ENCODE data around the gene DOHH. TPM values are rescaled to one million over a fixed set of nuclear protein-coding genes. Genes with fewer than 3 reads are reported as not detected.
"Not testable (repeated sequence)": the region's sequence is repeated elsewhere in the genome, so short reads cannot be mapped to it uniquely, and the experiment has no call there.

DOHH gene
- total RNA-seq, 1 donor from 2014 or later: 19.7 TPM

DNA sequence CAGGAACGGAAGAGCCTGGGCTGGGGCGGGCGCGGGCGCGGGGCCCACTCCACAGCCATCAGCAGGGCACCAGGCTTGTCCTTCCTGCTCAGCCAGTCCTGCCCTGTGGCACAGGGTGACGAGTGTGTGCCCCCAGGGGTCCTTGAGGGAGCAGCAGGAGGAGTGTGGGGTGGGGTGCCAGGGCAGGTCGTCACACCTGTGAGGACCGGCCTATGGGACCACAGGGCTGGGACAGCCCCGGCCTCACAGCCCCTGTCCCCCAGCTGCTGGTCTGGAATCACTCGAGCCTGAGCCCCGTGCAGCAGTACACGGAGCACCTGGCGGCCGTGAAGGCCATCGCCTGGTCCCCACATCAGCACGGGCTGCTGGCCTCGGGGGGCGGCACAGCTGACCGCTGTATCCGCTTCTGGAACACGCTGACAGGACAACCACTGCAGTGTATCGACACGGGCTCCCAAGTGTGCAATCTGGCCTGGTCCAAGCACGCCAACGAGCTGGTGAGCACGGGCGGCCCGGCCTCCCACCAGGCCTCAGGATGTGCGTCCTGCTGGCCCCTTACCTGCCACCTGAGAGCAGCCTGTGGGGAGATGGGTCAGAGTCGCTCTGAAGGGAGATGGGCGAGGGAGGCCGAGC is 31.8 kb upstream of the DOHH start:
- H3K4me1 Mint-ChIP-seq (ENCODE audit: low read depth): no peaks in the 10 kb centered on the region
- intact Hi-C loops (cut with micrococcal nuclease): no loop called here
- H3K9me3 Mint-ChIP-seq: no peaks in the 10 kb centered on the region
- peaks cover 31% of the 10 kb centered on the region for H3K36me3 Mint-ChIP-seq (ENCODE audit: low read depth)
- H3K27ac Mint-ChIP-seq: no peak overlapping the region
- DNase-seq (ENCODE audit: low spot score): no peak
- no peaks in the 10 kb centered on the region for H3K27me3 Mint-ChIP-seq (ENCODE audit: low read depth)
- H3K4me3 Mint-ChIP-seq (ENCODE audit: low read depth): no peak overlapping the region

DNA sequence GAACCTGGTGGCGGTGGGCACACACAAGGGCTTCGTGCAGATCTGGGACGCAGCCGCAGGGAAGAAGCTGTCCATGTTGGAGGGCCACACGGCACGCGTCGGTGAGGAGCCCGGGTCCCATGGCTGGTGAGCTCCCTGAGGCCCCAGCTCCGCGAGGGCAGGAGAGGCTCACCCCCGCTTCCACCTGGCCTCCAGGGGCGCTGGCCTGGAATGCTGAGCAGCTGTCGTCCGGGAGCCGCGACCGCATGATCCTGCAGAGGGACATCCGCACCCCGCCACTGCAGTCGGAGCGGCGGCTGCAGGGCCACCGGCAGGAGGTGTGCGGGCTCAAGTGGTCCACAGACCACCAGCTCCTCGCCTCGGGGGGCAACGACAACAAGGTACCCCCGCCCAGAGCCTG is 31.2 kb upstream of the DOHH start:
- H3K4me3 Mint-ChIP-seq (ENCODE audit: low read depth): no peak overlapping the region
- no peaks in the 10 kb centered on the region for H3K27me3 Mint-ChIP-seq (ENCODE audit: low read depth)
- H3K4me1 Mint-ChIP-seq (ENCODE audit: low read depth): no peaks in the 10 kb centered on the region
- no peak overlapping the region for H3K27ac Mint-ChIP-seq
- intact Hi-C loops (cut with micrococcal nuclease): no loop called here
- DNase-seq (ENCODE audit: low spot score): no peak
- peaks cover 35% of the 10 kb centered on the region for H3K36me3 Mint-ChIP-seq (ENCODE audit: low read depth)
- H3K9me3 Mint-ChIP-seq: no peaks in the 10 kb centered on the region

DNA sequence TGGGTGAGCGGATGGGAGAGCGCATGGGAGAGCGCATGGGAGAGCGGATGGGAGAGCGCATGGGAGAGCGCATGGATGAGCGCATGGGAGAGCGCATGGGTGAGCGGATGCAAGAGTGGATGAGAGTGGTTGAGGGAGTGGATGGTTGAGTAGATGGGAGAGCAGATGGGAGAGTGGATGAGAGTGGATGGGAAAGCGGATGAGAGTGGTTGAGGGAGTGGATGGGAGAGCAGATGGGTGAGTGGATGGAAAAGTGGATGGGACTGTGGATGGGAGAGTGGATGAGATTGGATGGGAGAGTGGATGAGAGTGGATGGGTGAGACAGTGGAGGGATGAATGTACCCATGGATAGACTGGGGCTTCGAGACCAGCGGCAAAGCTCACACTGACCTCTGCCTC is 29.9 kb upstream of the DOHH start:
- Mint-ChIP-seq H3K27me3 (ENCODE audit: low read depth) (no peaks in the 10 kb centered on the region), H3K9me3 (no peaks in the 10 kb centered on the region), H3K36me3 (ENCODE audit: low read depth) (peaks cover 38% of the 10 kb centered on the region), H3K4me1 (ENCODE audit: low read depth) (no peaks in the 10 kb centered on the region), H3K27ac (no peak overlapping the region), H3K4me3 (ENCODE audit: low read depth) (no peak overlapping the region)
- intact Hi-C loops (cut with micrococcal nuclease): no loop called here
- DNase-seq (ENCODE audit: low spot score): no peak

DNA sequence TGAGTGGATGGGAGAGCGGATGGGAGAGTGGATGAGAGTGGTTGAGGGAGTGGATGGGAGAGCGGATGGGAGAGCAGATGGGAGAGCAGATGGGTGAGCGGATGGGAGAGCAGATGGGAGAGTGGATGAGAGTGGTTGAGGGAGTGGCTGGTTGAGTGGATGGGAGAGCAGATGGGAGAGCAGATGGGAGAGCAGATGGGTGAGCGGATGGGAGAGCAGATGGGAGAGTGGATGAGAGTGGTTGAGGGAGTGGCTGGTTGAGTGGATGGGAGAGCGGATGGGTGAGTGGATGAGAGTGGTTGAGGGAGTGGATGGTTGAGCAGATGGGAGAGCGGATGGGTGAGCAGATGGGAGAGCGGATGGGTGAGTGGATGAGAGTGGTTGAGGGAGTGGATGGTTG is 28.8 kb upstream of the DOHH start:
- H3K27me3 Mint-ChIP-seq (ENCODE audit: low read depth); H3K27ac Mint-ChIP-seq; intact Hi-C loops (cut with micrococcal nuclease); H3K4me1 Mint-ChIP-seq (ENCODE audit: low read depth); H3K4me3 Mint-ChIP-seq (ENCODE audit: low read depth); H3K9me3 Mint-ChIP-seq; DNase-seq (ENCODE audit: low spot score): not testable (repeated sequence)
- H3K36me3 Mint-ChIP-seq (ENCODE audit: low read depth): peaks cover 33% of the 10 kb centered on the region

DNA sequence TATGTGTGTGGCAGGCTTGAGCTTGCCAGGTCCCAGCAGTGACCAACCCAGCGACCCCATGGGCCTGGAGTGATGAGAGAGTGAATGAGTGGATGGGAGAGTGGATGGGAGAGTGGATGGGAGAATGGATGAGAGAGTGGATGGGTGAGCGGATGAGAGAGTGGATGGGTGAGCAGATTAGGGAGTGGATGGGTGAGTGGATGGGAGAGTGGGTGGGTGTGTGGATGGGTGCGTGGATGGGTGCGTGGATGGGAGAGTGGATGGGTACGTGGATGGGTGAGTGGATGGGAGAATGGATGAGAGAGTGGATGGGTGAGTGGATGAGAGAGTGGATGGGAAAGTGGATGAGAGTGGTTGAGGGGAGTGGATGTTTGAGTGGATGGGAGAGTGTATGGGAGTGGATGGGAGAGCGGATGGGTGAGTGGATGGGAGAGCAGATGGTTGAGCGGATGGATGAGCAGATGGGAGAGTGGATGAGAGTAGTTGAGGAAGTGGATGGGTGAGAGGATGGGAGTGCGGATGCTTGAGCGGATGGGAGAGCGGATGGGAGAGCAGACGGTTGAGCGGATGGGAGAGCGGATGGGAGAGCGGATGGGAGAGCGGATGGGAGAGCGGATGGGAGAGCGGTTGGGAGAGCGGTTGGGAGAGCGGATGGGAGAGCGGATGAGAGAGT is 28.2 kb upstream of the DOHH start:
- no peak for DNase-seq (ENCODE audit: low spot score)
- H3K27me3 Mint-ChIP-seq (ENCODE audit: low read depth): no peaks in the 10 kb centered on the region
- H3K4me3 Mint-ChIP-seq (ENCODE audit: low read depth): no peak overlapping the region
- H3K9me3 Mint-ChIP-seq: no peaks in the 10 kb centered on the region
- intact Hi-C loops (cut with micrococcal nuclease): no loop called here
- H3K36me3 Mint-ChIP-seq (ENCODE audit: low read depth): peaks cover 29% of the 10 kb centered on the region
- no peak overlapping the region for H3K27ac Mint-ChIP-seq
- no peaks in the 10 kb centered on the region for H3K4me1 Mint-ChIP-seq (ENCODE audit: low read depth)

DNA sequence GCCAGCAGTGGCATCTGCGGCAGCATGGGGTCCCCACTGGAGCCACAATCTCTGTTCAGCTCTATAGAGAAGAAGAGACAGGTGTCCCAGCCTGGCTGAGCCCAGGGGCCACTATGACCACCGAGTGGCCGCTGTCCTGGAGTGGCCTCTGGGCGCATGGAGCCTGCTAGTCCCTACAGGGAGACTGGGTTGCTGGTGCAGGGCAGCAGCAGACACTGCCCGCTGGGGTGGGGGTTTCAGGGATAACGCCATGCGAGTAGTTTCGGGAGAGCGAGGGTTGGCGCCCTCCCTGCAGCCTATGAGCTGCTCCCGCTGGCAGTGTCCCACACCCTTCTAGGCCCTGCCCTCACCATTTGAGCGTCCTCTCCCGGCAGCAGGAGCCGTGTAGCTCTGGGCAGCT is 27.6 kb upstream of the DOHH start:
- H3K9me3 Mint-ChIP-seq: no peaks in the 10 kb centered on the region
- DNase-seq (ENCODE audit: low spot score): no peak
- intact Hi-C loops (cut with micrococcal nuclease): no loop called here
- H3K4me3 Mint-ChIP-seq (ENCODE audit: low read depth): no peak overlapping the region
- H3K4me1 Mint-ChIP-seq (ENCODE audit: low read depth): no peaks in the 10 kb centered on the region
- no peak overlapping the region for H3K27ac Mint-ChIP-seq
- H3K27me3 Mint-ChIP-seq (ENCODE audit: low read depth): no peaks in the 10 kb centered on the region
- peaks cover 23% of the 10 kb centered on the region for H3K36me3 Mint-ChIP-seq (ENCODE audit: low read depth)

DNA sequence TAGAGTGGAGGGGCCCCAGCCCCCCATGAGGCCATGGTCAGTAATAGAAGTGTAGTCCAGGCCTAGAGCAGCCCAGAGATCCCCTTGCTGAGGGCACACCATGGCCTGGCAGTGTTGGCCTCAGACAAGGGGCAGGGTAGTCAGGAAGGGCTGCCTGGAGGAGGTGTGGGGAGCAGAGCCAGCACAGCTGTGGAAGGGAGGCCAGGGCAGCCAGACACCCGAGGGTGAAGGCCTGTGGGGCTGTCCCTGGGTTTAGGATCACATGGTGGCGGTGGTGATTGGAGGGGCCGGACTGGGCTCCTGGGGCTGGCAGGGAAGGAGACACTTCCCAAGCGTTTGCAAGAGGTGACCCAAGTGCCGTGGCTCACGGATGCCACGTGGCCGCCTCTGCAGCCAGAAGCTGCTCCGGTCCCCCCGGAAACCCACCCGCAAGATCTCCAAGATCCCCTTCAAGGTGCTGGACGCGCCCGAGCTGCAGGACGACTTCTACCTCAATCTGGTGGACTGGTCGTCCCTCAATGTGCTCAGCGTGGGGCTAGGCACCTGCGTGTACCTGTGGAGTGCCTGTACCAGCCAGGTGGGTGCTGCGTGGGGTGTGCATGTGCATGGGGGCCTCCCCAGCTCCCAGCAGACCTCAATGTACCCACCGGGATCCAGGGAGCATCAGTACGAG is 26.9 kb upstream of the DOHH start:
- no peak overlapping the region for H3K4me3 Mint-ChIP-seq (ENCODE audit: low read depth)
- intact Hi-C loops (cut with micrococcal nuclease): no loop called here

DNA sequence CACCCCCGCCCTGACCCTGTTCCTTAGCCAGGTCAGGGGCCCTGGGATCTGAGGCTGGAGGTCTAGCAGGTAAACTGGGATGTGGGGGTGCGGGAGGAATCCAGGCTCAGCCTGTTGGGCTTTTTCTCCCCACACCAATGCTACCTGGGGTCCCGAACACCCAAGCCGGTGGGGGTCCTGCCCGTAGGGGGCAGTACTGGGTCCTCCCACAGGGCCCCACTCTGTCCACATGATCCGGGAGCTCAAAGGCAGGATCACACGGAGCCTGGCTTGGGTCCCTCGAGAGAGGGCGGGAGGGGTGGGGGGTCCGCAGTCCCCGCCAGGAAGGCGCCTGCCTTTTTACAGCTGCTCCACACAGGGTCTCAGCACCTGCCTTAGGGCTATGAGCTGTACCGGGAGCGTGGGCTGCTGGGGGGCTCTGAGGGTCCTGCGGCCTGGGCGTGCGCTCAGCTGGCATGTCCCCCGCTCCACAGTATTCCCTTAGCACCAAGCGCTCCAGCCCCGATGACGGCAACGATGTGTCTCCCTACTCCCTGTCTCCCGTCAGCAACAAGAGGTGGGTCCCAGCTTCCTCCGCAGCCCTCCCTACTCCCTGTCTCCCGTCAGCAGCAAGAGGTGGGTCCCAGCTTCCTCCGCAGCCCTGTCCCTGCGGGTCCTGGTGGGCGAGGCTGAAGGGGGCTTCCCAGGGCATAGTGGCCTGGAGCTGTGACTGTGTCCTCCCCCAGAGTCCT is 26.2 kb upstream of the DOHH start:
- no peak overlapping the region for H3K4me3 Mint-ChIP-seq (ENCODE audit: low read depth)
- H3K27ac Mint-ChIP-seq: no peak overlapping the region
- no peaks in the 10 kb centered on the region for H3K9me3 Mint-ChIP-seq
- H3K27me3 Mint-ChIP-seq (ENCODE audit: low read depth): no peaks in the 10 kb centered on the region
- peaks cover 24% of the 10 kb centered on the region for H3K36me3 Mint-ChIP-seq (ENCODE audit: low read depth)
- no peak for DNase-seq (ENCODE audit: low spot score)
- intact Hi-C loops (cut with micrococcal nuclease): no loop called here
- H3K4me1 Mint-ChIP-seq (ENCODE audit: low read depth): no peaks in the 10 kb centered on the region

More for the DNA sequence above, 26.9 kb upstream of the DOHH start:
- Mint-ChIP-seq H3K9me3 (no peaks in the 10 kb centered on the region), H3K27ac (no peak overlapping the region), H3K36me3 (ENCODE audit: low read depth) (peaks cover 20% of the 10 kb centered on the region), H3K4me1 (ENCODE audit: low read depth) (no peaks in the 10 kb centered on the region), H3K27me3 (ENCODE audit: low read depth) (no peaks in the 10 kb centered on the region)
- DNase-seq (ENCODE audit: low spot score): no peak

DNA sequence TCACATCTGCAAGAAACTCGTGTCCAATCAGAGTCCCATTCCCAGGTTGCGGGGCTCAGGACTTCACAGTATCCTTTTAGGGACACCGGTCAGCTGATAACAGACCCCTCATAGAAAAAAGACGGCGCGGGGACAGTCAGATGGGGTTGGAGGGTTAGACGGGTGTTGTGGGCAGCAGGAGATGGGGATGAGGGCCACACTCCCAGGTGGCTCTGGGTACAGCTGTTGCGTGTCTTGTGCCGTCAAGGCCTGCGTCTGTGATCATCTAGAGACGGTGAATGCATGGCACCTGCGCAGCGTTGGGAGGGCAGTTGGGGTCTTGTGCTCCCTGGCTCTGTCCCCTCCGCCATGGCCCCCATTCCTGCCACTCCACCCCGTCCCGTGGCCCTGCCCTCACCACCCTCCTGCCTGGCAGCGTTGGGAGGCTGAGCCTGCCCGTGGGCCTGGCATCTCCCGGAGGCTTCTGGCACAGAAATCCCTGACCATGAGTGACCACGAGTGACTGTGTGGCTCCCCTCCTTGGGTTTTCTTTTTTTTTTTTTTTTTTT is 24.5 kb upstream of the DOHH start:
- no peak for DNase-seq (ENCODE audit: low spot score)
- H3K4me3 Mint-ChIP-seq (ENCODE audit: low read depth): no peak overlapping the region
- H3K27ac Mint-ChIP-seq: no peak overlapping the region
- H3K9me3 Mint-ChIP-seq: no peaks in the 10 kb centered on the region
- intact Hi-C loops (cut with micrococcal nuclease): no loop called here
- H3K4me1 Mint-ChIP-seq (ENCODE audit: low read depth): no peaks in the 10 kb centered on the region
- H3K36me3 Mint-ChIP-seq (ENCODE audit: low read depth): peaks cover 21% of the 10 kb centered on the region
- no peaks in the 10 kb centered on the region for H3K27me3 Mint-ChIP-seq (ENCODE audit: low read depth)

DNA sequence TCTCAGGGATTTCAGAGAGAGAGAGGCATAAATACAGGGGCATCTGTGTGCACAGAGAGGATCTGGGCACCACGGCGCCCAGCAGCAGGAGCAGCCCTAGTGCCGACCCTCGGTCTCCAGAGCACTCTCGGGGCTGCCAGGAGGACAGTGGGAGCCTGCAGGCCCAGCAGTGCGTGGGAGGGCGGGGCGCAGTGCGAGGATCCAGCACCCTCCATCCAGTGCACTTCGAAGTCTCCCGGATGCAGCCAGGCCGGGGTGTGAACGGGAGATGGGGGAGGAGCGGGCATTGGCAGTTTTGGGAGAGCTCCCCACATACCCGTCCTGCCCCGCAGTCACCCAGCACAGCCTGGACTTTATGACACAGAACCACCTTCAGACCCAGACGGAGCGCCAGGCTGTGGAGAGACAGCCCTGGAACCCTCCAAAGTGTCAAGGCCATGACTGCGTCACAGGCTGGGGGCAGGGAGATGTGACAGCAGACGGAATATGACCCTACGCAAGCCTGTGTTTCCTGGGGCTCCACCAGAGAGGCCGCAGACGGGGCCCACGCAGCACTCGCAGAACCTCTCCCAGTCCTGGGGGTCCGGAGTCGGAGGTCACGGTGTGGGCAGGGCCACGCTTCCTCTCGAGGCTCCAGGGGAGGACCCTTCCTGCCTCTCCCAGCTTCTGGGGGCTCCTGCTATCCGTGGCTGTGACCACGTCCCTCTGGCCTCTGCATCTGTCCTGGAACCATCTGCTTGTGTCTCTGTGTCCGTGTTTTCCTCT is 23.8 kb upstream of the DOHH start:
- Mint-ChIP-seq H3K9me3 (no peaks in the 10 kb centered on the region), H3K4me3 (ENCODE audit: low read depth) (no peak overlapping the region), H3K27ac (no peak overlapping the region), H3K4me1 (ENCODE audit: low read depth) (no peaks in the 10 kb centered on the region), H3K27me3 (ENCODE audit: low read depth) (no peaks in the 10 kb centered on the region), H3K36me3 (ENCODE audit: low read depth) (peaks cover 21% of the 10 kb centered on the region)
- no peak for DNase-seq (ENCODE audit: low spot score)
- intact Hi-C loops (cut with micrococcal nuclease): no loop called here

DNA sequence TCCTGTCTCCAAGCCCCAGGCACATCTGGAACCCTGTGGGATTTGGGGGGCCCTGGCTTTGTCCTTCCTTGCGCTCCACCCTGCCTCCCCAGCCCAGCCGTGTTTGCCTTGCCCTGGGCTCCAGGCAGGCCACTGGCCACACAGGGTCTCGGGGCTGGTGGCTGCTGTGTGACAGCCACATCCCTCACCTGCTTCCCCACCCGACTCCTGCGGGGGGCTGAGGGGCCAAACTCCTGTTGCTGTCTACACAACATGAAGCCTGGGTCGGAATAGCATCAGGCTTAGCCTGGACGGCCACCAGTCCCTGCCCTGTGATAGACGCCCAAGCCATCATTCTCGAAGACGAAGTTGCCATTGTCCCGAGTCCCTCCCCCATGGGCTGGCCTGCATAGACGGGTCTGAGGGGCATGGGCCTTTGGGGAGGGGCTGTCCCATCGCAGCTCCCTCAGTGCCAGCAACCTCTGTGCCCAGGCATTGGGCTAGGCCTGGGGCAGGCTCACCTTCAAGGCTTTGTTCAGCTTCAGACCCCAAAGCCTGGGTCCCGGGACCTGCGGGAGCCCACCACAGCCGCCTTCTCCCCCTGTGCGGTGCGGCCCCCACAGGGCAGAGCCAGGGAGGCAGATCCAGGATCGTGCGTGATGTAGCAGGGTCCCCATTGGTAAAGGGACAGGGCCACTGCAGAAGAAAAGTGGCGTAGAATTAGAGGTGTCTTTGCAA is 23.0 kb upstream of the DOHH start:
- no peak for DNase-seq (ENCODE audit: low spot score)
- intact Hi-C loops (cut with micrococcal nuclease): no loop called here

More for the DNA sequence above, 23.0 kb upstream of the DOHH start:
- Mint-ChIP-seq H3K27ac (no peak overlapping the region), H3K4me3 (ENCODE audit: low read depth) (no peak overlapping the region), H3K36me3 (ENCODE audit: low read depth) (peaks cover 21% of the 10 kb centered on the region), H3K27me3 (ENCODE audit: low read depth) (no peaks in the 10 kb centered on the region), H3K4me1 (ENCODE audit: low read depth) (no peaks in the 10 kb centered on the region), H3K9me3 (no peaks in the 10 kb centered on the region)
